Stimulated activated CD8-positive, alpha-beta memory T cell treated with anti-CD3 and anti-CD28 coated beads, Interleukin-7, amount 100 ng/mL, for 24 hours (primary cell): Measurements from ENCODE around the gene RERE.
"Not testable (repeated sequence)": the region's sequence is repeated elsewhere in the genome, so short reads cannot be mapped to it uniquely, and the experiment has no call there.

Experiments
- DNase-seq: peaks from one replicate; pipeline ENCODE4 v3.0.0-alpha.2; 2020; ENCODE audit warnings: low read depth

Gene RERE

GRCh38 chr1:8402109-8402710 is 415.2 kb downstream of the RERE start:
- DNase-seq, result no peak

GRCh38 chr1:8398677-8399076 is 418.8 kb downstream of the RERE start:
- no peak for DNase-seq

GRCh38 chr1:8398086-8398485 is 419.4 kb downstream of the RERE start:
- no peak for DNase-seq

GRCh38 chr1:8397511-8397910 is 419.9 kb downstream of the RERE start:
- DNase-seq, result no peak

GRCh38 chr1:8396786-8397406 is 420.5 kb downstream of the RERE start:
- DNase-seq, result no peak

GRCh38 chr1:8396083-8396785 is 421.2 kb downstream of the RERE start:
- no peak for DNase-seq

- no peak for DNase-seq
These were observed 422.0 kb downstream of the RERE start for GRCh38 chr1:8395433-8395866.

GRCh38 chr1:8394456-8395321 is 422.8 kb downstream of the RERE start:
- no peak for DNase-seq

- no peak for DNase-seq
These were observed 424.9 kb downstream of the RERE start for GRCh38 chr1:8392522-8392921.

- DNase-seq, result no peak
These were observed 426.7 kb downstream of the RERE start for GRCh38 chr1:8390707-8391106.

- DNase-seq, result no peak
These were observed 427.4 kb downstream of the RERE start for GRCh38 chr1:8389958-8390535.

GRCh38 chr1:8388732-8389562 is 428.5 kb downstream of the RERE start:
- DNase-seq, result no peak

GRCh38 chr1:8386247-8386646 is 431.2 kb downstream of the RERE start:
- DNase-seq, result no peak

- no peak for DNase-seq
These were observed 432.9 kb downstream of the RERE start for GRCh38 chr1:8384577-8384976.

- no peak for DNase-seq
These were observed 433.4 kb downstream of the RERE start for GRCh38 chr1:8384088-8384487.

GRCh38 chr1:8382608-8383505 is 434.6 kb downstream of the RERE start:
- no peak for DNase-seq

- DNase-seq, result no peak
These were observed 435.4 kb downstream of the RERE start for GRCh38 chr1:8382051-8382505.

- DNase-seq, result no peak
These were observed 435.8 kb downstream of the RERE start for GRCh38 chr1:8381618-8382017.

- DNase-seq, result not testable (repeated sequence)
These were observed 437.1 kb downstream of the RERE start for GRCh38 chr1:8380310-8380709.
